Measurements from ENCODE around the gene DMD. TPM values are rescaled to one million over a fixed set of nuclear protein-coding genes. Genes with fewer than 3 reads are reported as not detected.
A peak's percentile ranks its signal among the peaks of the same experiment; 100 is the strongest.

DMD gene
- total RNA-seq, 1 donor from 2014 or later, result 22.2 TPM

DNA sequence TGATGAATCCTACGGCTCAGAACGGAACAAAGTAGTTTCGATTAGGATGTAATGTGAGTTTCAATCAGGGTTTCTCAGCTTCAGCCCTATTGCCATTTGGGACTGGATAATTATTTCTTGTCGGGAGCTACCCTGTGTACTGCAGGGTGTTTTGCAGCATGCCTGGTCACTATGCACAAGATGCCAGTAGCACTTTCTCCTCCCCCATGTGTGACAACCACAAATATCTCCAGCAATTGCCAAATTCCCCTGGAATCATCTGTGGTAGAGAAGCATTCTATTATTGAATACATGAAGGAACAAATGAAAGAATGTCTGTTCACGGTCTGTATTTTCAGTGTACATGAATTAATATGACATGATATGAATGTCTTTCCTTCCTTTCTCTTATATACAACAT is 1356.6 kb downstream of the DMD start:
- Mint-ChIP-seq H3K9me3 (ENCODE audit: unreplicated experiment) (peaks cover 2% of the 10 kb centered on the region), H3K27me3 (ENCODE audit: low read depth, unreplicated experiment) (no peaks in the 10 kb centered on the region), H3K36me3 (ENCODE audit: low read depth, unreplicated experiment) (no peaks in the 10 kb centered on the region), H3K4me1 (ENCODE audit: low read depth, unreplicated experiment) (no peaks in the 10 kb centered on the region), H3K4me3 (ENCODE audit: unreplicated experiment) (no peak overlapping the region), H3K27ac (ENCODE audit: unreplicated experiment) (no peak overlapping the region)
- no peaks in the 10 kb centered on the region for H3K36me3 ChIP-seq (ENCODE audit: insufficient read depth, low read length)
- TF ChIP-seq EZH2 (IDR thresholded peaks at IDR 0.05; ENCODE audit: insufficient read depth, low read length) (no peak), CTCF (IDR thresholded peaks at IDR 0.05; ENCODE audit: insufficient read depth, low read depth, low read length) (no peak)
- H3K27ac ChIP-seq (ENCODE audit: low read depth, low read length), result no peak overlapping the region
- peak; percentile 94 for FAIRE-seq
- H3K9ac ChIP-seq (ENCODE audit: low read length), result no peak overlapping the region
- no peak overlapping the region for H3K4me2 ChIP-seq (ENCODE audit: low read length)
- H3K79me2 ChIP-seq (ENCODE audit: insufficient read depth, low read length), result no peaks in the 10 kb centered on the region
- no peak for DNase-seq (ENCODE audit: low read depth)
- H3K27me3 ChIP-seq (ENCODE audit: insufficient read depth, low read length), result no peaks in the 10 kb centered on the region
- H3K9me3 ChIP-seq (ENCODE audit: insufficient read depth, low read depth, low read length), result no peaks in the 10 kb centered on the region
- H3K4me1 ChIP-seq (ENCODE audit: insufficient read depth, low read length), result no peaks in the 10 kb centered on the region
- H2AFZ ChIP-seq (ENCODE audit: low read depth, low read length), result no peak overlapping the region
- no peak overlapping the region for H3K4me3 ChIP-seq (ENCODE audit: insufficient read depth, low read depth, low read length)
- H4K20me1 ChIP-seq (ENCODE audit: insufficient read depth, low read length), result no peaks in the 10 kb centered on the region

- H2AFZ ChIP-seq (ENCODE audit: low read depth, low read length), result no peak overlapping the region
- H3K27me3 ChIP-seq (ENCODE audit: insufficient read depth, low read length), result no peaks in the 10 kb centered on the region
- DNase-seq (ENCODE audit: low read depth) (no peak), FAIRE-seq (peak; percentile 64)
- no peak for TF ChIP-seq EZH2 (IDR thresholded peaks at IDR 0.05; ENCODE audit: insufficient read depth, low read length)
- Mint-ChIP-seq H3K9me3 (ENCODE audit: unreplicated experiment) (peaks cover 2% of the 10 kb centered on the region), H3K27ac (ENCODE audit: unreplicated experiment) (peak overlapping the region; percentile 20), H3K4me1 (ENCODE audit: low read depth, unreplicated experiment) (no peaks in the 10 kb centered on the region), H3K36me3 (ENCODE audit: low read depth, unreplicated experiment) (no peaks in the 10 kb centered on the region), H3K27me3 (ENCODE audit: low read depth, unreplicated experiment) (no peaks in the 10 kb centered on the region), H3K4me3 (ENCODE audit: unreplicated experiment) (no peak overlapping the region)
- no peaks in the 10 kb centered on the region for H3K36me3 ChIP-seq (ENCODE audit: insufficient read depth, low read length)
- H3K9me3 ChIP-seq (ENCODE audit: insufficient read depth, low read depth, low read length), result no peaks in the 10 kb centered on the region
- H3K4me2 ChIP-seq (ENCODE audit: low read length), result no peak overlapping the region
- no peaks in the 10 kb centered on the region for H3K4me1 ChIP-seq (ENCODE audit: insufficient read depth, low read length)
- H3K27ac ChIP-seq (ENCODE audit: low read depth, low read length), result no peak overlapping the region
- no peak overlapping the region for H3K4me3 ChIP-seq (ENCODE audit: insufficient read depth, low read depth, low read length)
- H3K79me2 ChIP-seq (ENCODE audit: insufficient read depth, low read length), result no peaks in the 10 kb centered on the region
- no peaks in the 10 kb centered on the region for H4K20me1 ChIP-seq (ENCODE audit: insufficient read depth, low read length)
- H3K9ac ChIP-seq (ENCODE audit: low read length), result no peak overlapping the region
Measured at GRCh38 chrX:31851761-31852160, 1359.6 kb downstream of the DMD start.

- TF ChIP-seq EZH2 (IDR thresholded peaks at IDR 0.05; ENCODE audit: insufficient read depth, low read length) (no peak), CTCF (IDR thresholded peaks at IDR 0.05; ENCODE audit: insufficient read depth, low read depth, low read length) (no peak)
- Histone ChIP-seq H3K4me1 (ENCODE audit: insufficient read depth, low read length) (no peaks in the 10 kb centered on the region), H3K9me3 (ENCODE audit: insufficient read depth, low read depth, low read length) (no peaks in the 10 kb centered on the region), H3K4me2 (ENCODE audit: low read length) (no peak overlapping the region), H3K27me3 (ENCODE audit: insufficient read depth, low read length) (no peaks in the 10 kb centered on the region), H3K79me2 (ENCODE audit: insufficient read depth, low read length) (no peaks in the 10 kb centered on the region), H3K36me3 (ENCODE audit: insufficient read depth, low read length) (no peaks in the 10 kb centered on the region), H3K9ac (ENCODE audit: low read length) (no peak overlapping the region), H3K4me3 (ENCODE audit: insufficient read depth, low read depth, low read length) (no peak overlapping the region), H4K20me1 (ENCODE audit: insufficient read depth, low read length) (no peaks in the 10 kb centered on the region), H2AFZ (ENCODE audit: low read depth, low read length) (no peak overlapping the region), H3K27ac (ENCODE audit: low read depth, low read length) (no peak overlapping the region)
- H3K4me1 Mint-ChIP-seq (ENCODE audit: low read depth, unreplicated experiment), result peaks cover 7% of the 10 kb centered on the region
- H3K27me3 Mint-ChIP-seq (ENCODE audit: low read depth, unreplicated experiment), result no peaks in the 10 kb centered on the region
- DNase-seq (ENCODE audit: low read depth), result no peak
- no peak overlapping the region for H3K4me3 Mint-ChIP-seq (ENCODE audit: unreplicated experiment)
- H3K9me3 Mint-ChIP-seq (ENCODE audit: unreplicated experiment), result peaks cover 2% of the 10 kb centered on the region
- no peak overlapping the region for H3K27ac Mint-ChIP-seq (ENCODE audit: unreplicated experiment)
- no peaks in the 10 kb centered on the region for H3K36me3 Mint-ChIP-seq (ENCODE audit: low read depth, unreplicated experiment)
- peak; percentile 55 for FAIRE-seq
Measured at GRCh38 chrX:31847773-31848172, 1363.6 kb downstream of the DMD start.

All from astrocyte (in vitro differentiated cells and primary cell).